Measurements from ENCODE around the gene VCX2.
"Not testable (repeated sequence)": the region's sequence is repeated elsewhere in the genome, so short reads cannot be mapped to it uniquely, and the experiment has no call there.

VCX2 gene

GRCh38 chrX:8121391-8121790 is 49.7 kb downstream of the VCX2 start:
- DNase-seq (ENCODE audit: low read depth), result not testable (repeated sequence)
